Stimulated activated CD4-positive, alpha-beta T cell treated with anti-CD3 and anti-CD28 coated beads, Interleukin-2, amount 100 ng/mL, for 48 hours (primary cell): ENCODE data around the gene LY6G5B.

ENCODE experiments used
- DNase-seq, 2 donors: peaks; one replicate each; pipeline ENCODE4 v3.0.0-alpha.2; 2020

The LY6G5B gene

DNA sequence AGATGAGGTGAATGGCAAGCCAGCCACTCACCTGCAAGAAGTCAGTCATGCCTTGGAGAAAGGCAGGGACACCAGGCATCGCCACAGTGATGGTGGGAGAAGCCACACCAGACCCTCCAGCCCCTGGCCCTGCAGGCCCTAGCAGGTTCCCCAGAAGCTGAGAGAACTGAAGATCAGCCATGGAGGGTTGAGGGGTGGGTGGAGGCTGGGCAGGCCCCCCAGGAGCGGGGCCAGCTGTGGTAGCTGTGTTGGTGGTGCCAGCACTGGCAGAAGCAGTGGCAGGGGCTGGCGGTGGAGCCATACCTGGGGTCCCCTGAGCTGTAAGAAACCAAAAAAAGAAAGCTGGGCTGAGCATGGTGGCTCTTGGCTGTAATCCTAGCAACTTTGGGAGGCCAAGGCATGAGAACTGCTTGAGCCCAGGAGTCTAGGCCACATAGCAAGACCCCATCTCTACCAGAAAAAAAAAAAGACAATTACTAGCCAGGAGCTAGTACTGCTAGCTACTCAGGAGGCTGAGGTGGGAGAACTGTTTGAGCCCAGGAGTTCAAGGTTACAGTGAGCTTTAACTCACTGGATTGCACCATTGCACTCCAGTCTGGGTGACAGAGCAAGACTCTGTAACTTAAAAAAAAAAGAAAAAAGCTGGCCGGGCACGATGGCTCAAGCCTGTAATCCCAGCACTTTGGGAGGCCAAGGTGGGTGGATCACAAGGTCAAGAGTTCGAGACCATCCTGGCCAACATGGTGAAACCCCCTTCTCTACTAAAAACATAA is 26.8 kb upstream of the LY6G5B start:
- no peak for DNase-seq

DNA sequence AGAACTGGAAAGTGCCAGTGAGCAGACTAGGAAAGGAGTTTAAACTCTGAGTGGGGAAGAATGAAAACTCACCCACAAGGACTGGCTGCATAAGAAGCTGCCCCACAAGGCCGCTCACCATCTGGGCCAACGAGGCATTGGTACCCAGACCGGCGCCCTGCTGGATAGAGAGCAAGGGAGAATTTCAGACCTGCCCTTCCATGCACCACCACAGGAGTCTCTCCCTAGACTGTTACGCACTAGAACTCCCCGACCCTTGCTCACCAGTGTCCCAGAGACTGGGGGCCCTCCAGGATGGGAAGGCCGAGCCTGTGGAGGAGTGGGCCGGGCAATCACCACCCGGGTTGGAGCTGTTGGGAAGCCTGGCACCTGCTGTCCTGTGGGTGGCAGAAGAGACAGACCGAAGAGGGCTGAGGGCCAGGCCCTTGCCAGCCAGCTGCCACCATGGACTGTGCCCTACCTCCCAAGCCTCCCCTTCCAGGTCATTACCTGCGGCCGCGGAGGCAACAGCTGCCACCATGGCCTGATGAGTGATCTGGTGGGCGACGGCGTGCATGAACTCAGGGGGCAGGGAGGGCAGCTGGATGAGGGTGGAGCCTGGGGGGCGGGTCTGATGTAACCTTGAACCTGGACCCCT is 25.8 kb upstream of the LY6G5B start:
- DNase-seq = no peak

DNA sequence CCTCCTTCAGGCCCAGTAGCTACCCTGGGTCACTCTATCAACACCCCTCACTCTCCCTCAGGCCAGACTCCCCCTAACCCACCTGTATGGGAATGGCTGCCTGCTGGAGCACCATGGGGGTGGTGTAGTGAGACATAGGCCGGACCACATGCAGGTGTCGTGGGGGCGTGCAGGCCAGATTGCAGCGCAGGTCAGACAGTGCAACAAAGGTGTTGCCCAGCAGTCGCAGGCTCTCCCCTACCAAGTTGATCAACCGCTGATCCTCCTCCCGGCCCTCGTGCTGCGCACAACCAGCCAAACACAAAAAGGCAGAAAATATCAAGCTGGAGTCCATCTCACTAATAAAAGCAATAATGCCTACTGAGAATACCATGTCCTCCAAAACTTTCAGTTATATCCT is 24.5 kb upstream of the LY6G5B start:
- no peak for DNase-seq

DNA sequence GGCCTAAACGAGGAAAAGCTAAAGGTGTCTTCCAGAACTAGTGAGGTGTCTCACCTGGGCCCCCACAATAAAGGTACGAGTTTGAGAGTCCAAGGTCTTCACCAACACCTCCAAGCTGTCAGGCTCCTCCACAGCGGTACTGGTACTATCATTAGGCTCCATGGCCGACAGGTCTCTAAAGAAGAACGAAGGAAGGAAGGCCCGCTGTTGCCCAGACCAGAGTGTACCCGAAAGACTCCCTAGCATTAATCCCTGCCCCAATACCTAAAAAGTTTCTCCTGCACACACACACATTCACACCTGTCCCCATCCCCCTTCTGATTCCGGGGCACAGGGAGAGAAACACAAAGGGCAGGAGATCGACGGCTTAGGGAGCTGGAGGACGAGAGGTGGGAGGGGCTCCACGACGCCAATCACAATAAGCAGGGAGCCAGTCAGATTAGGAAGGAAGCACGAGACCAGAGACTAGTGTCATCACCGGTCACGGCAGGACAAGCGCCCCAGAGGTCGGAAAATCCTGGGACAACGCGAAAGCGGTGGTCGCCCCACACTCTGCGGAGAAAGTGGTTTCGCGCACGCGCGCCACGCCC is 18.1 kb upstream of the LY6G5B start:
- DNase-seq = no peak

DNA sequence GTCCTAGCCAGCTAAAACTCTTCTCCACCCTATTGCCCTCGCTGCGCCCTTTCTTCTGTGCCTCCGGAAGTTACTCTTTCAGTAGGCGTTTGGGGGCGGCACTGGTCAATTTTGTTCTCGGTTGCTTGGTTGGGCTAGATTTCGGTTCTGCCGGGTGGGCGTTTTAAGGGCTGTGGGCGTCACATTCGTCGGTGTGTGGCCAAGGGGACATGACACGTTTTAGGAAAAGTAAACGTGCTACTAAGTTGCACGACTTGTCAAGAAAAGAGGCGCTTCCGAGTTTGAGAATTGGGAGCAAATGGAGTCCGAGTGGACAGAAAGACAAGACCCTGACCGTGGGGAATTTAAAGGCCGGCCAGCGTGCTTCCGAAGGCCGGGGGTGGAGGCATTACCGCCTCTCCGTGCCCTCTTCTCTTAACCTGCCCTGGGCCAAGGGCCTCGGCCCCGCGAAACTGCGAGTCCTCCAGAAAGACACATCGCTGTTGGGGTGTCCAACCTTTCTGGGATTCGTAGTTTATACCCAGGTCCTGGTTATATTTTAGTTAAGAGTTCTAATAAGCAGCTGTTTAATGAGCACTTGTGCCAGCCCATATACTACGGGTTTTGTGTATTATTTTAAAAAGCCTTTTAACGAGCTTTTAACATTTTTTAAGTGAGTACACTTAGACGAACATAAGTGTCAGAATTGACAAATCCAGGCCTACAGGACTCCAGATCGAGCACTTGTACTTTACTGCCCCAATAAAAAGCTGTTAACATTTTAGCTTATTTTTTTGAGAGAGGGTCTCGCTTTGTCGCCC is 16.7 kb upstream of the LY6G5B start:
- DNase-seq = peak in 1 of 2 donors; percentile 22

DNA sequence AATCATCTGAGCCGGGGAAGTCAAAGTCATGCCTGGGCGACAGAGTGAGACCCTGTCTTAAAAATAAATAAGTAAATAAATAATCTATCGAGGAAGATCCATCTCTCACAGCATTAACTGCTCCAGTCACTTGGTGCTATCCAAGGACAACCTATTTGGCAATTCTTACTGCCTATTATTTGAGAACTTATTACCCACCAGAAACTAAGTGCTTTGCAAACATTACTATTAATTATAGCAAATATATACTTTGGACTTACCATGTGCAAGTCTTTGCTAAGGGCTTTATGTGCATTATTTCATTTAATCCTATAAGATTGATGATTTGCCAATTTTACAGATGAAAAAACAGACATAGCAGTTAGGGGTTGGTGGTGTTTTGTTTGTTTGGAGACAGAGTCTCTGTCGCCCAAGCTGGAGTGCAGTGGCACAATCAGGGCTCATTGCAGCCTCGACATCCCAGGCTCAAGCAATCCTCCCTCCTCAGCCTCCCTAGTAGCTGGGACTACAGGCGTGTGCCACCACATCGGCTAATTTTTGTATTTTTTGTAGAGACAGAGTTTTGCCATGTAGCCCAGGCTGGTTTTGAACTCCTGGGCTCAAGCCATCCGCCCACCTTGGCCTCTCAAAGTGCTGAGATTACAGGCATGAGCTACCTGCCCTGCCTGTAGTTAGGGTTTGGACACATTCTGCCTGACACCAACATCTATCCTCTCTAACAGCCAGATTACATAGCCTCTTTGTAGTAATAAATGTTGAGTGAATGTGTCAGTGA is 15.0 kb upstream of the LY6G5B start:
- DNase-seq = no peak

DNA sequence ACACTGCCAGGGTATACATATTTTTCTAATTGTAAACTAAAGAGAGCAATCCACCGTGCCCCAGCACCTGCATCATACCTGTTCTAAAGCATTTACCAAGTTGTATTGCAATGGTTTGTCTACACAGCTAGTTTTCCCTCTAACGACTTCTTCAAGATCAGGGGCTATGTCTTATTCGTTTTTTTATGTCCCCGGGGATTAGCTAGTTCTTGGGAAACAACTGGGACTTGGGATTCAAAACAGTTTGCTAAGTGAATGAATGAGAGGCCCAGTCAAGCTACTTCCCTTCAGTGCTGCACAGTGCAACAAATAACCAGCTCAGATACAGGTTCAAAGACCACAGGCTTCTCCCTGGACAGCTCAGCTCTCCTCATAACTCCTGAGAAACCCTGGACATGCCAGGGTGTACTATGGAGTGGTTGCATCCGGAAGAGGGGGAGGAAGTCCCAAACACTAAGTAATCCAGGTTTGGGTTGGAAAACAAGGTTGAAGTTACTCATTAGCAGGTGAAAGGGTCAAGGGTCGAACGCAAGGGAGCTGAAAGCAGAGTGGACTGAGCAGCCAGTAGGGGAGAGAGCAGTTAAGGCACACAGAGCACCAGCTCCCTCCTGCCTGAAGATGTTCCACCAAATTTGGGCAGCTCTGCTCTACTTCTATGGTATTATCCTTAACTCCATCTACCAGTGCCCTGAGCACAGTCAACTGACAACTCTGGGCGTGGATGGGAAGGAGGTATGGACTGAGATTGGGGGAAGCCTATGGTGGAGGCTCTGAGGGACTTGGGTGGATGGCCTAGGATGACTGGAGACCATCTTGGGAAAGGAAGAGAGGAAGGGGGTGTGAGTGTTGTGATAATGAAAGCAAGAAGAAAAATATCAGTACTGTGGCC is 14.2 kb upstream of the LY6G5B start, which contains the start of gene APOM:
TSS of gene APOM (plus strand) at position 546 of the 889 bp plus-strand sequence. CDS start at position 619, 73 bp downstream.
- DNase-seq = no peak

DNA sequence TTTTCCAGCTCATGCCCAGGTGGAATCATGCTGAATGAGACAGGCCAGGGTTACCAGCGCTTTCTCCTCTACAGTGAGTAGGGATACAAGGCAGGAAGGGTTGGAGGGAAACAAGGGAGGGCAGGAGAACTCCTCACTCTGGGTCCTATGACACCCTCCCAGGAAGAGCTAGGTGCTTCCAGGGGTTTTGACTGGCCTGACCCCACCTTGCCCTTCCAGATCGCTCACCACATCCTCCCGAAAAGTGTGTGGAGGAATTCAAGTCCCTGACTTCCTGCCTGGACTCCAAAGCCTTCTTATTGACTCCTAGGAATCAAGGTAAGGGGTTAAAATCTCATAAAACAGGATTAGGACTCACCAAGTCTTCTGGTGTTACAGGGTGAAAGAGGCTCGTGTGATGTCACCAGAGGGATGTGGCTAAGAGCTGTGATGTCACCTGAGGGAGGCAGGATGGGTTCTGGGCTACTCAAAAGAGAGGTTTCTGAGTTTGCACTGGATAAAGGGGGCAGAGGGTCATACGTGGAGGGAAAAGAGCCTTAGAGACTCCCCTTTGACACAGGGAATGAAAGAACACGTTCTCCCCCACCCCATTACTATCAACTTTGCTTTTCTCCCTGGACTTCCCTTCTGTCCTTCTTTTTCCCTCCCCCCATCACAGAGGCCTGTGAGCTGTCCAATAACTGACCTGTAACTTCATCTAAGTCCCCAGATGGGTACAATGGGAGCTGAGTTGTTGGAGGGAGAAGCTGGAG is 12.2 kb upstream of the LY6G5B start:
- DNase-seq = no peak

DNA sequence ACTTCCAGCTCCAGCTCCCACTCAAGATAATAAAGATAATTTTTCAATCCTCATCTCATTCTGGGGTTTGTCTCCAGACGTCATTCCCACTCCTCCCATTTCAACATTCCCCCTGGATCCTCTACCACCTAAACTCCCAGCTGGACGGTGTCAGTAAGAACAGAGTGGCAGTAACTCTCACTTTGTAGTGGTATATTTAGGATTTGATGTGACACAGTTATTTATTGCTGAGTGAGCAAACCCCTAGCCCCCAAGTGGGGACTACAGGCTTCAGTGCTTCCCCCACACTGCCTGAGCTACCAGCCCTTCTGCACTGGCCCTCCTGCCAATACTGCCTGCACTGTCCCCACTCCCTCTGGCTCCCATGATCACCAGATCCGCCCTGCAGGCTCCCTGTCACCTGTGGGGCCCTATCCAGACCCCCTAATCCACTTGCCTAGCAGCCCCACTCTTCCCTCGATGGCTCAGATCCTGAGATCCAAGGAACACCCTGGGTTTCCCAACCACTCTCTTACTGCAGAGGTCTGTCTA is 11.6 kb upstream of the LY6G5B start:
- DNase-seq = no peak

DNA sequence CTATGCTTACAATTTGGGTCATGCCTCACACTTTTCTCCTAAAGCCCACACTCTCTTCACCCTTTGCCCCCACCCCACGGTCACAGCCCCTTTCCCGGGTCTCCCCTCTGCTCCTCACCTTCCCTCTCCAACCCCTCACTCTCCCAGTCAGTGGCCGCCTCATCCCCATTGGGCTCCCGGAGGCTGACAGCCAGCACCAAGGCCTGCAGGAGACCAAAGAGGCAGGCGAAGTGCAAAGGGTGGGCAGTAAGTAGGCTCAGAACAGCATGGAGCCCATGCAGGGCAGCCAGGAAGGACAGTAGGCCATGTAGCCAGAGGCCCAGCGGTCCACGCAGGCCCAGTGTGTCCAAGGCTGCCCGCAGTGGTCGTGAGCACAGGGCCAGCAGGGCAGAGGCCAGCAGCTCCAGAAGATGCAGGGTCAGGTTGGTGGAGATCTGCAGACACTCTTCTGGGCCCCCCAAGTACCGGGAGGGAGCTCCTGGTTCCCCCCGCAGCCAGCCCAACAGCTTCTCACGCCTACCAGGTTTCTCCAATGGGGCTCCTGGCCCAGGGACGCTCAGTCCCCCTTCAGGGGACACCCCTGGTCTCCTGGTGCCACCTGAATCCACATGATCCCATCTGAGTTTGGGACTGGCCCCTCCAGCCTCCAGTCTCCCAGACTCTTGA is 10.7 kb upstream of the LY6G5B start:
- DNase-seq = no peak

DNA sequence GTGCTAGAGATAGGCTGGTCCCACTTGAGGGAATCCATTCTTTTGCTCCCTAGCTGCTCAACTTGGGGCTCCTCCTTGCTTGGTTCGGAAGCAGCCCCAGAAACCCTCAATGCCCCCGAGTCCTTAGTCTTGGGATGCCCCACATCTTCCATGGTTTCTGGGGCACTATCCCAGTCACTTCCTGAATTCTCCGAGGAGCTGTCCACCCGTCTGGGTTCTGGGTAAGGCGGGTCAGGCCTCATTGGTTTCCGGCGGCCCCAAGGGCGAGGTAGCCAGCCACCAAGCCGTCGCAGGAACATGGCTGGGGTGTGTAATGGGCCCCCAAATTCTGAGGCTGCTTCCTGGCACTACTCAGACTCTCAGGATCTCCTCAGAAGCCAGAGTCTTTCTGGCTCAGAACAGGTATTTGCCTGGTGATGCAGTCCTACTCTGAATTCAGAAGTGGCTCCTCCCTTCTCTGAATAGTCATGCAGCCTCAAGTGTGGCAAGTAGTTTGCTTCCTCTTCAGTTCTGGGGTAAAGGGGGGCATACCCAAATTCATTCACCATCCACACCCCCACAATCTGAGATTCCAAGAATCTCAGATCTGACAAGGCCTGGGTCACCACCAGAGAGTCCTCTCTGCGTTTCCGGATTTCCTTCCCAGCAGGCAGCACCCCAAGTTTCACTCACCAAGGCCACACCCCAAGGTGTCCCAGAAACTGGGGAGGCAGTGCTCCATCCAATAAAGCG is 10.0 kb upstream of the LY6G5B start:
- peak in 1 of 2 donors; percentile 18 for DNase-seq

DNA sequence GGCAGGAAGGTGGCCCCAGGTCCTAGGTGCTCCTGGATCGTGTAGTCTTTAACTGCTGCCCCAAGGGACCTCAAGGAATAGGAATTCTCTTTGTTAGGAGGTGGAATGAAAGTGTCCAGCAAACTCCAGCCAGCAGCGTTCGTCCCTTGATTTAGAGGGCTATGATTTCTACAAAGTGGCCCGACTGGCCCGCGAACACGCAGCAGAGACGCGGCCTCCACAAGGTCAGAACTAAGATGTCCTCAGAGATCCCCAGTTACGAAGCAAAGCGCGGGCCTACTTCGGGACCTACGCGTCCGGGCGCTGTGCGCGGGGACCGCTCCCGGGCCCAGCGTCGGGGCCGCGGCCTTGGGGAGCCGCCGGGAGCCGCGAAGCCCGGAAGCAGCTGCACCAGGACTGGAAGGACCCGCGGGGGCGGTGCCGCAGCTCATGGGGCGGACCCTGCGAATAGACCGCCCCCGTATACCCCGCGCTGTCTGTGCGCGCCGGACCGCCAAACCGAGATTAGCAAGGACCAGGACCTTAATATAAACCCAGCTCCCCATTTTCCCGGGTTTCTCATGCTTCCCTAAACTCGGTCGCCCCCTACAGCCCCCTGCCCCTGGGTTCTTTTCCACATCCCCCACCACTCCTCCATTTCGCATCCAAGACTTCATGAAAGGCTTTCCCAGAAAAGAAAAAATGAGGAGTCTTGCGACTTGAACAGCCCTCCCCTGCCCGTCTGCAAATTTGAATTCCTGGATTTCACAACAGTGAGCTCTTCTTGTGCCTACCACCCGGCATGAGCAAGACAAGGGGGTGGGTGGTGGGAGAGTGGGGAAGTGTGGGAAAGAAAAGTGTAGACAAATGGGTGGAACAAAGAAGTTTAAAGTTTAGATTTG is 9.2 kb upstream of the LY6G5B start, which contains the start of gene C6orf47:
TSS of gene C6orf47 (minus strand) at position 398 of the 881 bp plus-strand sequence. CDS start 831 bp downstream, outside the sequence.
- peak; percentile 71 for DNase-seq

DNA sequence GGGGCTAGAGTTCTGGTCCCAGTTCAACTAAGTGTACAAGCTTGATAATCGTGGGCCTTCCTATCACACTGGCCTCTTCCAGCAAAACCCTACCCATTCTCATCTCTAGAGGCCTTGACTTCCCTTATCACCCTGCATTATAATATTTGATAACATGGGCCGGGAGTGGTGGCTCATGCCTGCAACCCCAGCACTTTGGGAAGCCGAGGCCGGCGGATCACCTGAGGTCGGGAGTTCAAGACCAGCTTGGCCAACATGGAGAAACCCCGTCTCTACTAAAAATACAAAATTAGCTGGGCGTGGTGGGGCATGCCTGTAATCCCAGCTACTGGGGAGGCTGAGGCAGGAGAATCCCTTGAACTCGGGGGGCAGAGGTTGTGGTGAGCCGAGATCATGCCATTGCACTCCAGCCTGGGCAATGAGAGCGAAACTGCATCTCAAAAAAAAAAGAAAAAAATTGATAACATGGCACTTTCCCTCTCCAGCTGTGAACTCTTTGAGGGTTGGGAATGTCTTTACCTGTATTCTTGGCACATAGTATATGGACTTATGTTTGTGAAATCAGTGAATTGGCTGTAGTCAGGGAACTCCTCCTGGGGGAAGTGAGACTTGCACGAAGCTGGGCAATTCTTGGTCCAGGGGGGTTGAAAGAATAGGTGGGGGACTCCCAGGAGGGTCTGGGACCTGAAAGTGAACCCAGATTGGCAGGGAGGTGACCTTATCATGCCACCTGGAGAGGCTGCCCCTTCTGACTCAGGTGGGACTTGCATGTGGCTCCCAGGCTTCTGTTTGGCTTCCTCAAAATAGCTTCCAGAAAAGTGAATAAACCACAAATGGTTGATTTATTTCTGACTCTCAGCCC is 8.3 kb upstream of the LY6G5B start:
- DNase-seq = no peak

DNA sequence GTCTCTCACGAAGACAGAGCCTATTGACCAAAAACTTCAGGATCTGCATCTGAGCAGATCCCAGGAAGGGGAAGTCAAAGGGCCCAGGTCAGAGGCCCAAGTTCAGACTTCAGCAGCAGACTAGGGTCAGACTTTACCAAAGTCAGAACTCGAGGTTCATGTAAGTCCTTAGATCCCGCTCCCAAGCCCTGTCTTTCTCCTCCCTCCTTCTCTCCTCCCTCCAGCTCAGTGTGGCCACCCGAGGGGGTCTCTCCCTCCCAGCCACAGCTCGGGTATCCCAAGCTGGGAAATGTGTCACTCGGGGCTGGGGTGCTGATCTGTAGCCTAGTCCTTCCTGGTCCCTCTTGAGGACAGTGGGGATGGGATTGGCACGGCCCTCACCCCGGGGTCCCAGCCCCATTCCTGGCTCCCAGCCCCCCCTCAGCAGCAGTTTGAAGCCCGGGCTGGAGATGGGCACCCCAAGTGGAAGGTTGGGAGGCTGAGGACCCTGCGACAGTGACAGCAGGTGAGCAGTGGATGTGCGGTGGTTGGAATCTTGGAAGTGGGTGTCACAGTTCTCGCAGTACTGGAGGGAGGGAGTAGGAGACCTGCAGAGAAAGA is 7.6 kb upstream of the LY6G5B start:
- DNase-seq = no peak

DNA sequence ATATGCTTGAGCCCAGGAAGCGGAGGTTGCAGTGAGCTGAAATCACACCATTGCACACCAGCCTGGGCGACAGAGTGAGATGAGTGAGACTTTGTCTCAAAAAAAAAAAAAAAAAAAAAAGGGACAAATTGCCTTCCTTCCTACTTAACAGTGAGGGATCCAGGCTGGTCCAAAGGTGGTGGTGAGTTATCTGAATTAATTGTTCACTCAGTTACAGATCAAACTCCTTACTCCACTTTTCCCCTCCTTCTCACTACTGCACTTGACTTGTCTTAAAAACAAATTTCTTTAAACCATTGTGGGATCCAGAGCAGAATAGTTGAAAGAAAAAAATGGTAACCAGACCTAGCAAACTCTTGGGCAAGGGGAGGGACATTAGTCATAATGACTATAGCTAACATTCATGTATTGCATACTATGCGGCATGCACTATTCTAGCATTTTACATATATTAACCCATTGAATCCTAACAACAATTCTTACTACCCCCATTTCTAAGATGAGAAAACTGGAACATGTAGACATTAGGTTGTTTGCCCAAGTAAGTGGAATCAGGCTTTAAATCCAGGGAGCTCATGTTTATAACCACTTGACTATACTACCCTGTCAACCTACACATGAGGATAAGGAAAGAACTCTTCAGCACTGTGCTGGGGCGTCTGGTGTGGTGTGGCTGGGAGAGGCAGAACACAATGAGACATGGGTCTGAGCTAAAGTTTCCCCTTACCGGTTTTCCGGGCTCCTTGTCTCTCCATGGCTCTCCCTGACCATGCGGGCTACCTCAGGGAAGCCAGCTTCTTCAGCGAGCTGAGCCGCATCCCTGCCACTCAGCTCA is 6.4 kb upstream of the LY6G5B start:
- no peak for DNase-seq
